Measurements from ENCODE around the gene SETD3. TPM values are rescaled to one million over a fixed set of nuclear protein-coding genes. Genes with fewer than 3 reads are reported as not detected.
A peak's percentile ranks its signal among the peaks of the same experiment; 100 is the strongest.

The SETD3 gene
- polyA plus RNA-seq, 1 donor from 2014 or later, result 27.8 TPM

DNA sequence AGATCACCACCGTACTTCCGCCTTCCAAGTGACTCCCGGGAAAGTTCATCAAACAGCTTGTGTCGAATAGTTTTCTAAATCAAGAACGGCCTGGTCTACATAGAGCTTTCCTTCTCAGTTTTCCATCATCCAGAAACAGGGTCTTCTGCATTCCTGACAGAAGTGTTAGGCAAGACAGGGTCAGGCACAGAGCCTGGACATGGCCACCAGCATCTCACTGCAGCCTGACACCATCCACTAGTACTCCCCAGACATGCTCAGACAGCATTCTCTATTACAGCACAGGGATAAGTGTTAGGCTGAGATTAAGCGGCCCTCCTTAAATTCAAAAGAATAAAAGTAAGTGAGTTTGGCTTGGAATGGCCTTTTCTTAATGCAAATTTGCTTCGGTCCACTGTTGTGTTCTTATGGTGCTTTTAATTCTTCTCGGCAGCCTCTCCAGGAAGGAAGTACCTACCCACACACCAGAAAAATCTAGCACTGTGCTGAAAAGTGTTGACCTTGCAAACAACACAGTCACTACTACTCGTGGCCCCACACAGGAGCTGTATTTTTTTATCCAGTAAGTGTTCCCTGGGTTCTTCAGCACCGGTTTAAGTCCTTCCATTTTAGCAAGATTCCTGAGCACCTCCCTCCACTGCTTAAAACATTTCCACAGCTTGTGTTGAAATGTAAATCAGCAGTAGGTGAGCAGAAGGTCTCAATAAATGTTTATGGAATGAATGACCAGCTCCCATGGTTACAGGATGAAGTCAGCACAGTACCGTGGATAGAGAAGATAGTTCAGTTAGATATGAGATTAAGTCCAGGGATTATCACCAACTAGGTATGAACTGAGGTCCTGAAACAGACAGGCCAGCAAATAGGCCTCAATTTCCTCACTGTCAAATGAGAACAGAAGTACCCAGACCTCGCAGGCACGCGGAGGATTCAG lies 44.1 kb downstream of the SETD3 start:
- H3K4me1 Mint-ChIP-seq, result peaks cover 0 to 10% (median 2%) of the 10 kb centered on the region in 3 donors
- peaks cover 23% of the 10 kb centered on the region for H3K36me3 Mint-ChIP-seq
- H3K9me3 Mint-ChIP-seq, result no peaks in the 10 kb centered on the region
- H3K27ac Mint-ChIP-seq, result peak overlapping the region in 1 of 3 donors; percentile 43
- peak overlapping the region in 1 of 4 donors; percentile 50 for H3K4me3 Mint-ChIP-seq
- H3K27me3 Mint-ChIP-seq, result no peaks in the 10 kb centered on the region

DNA sequence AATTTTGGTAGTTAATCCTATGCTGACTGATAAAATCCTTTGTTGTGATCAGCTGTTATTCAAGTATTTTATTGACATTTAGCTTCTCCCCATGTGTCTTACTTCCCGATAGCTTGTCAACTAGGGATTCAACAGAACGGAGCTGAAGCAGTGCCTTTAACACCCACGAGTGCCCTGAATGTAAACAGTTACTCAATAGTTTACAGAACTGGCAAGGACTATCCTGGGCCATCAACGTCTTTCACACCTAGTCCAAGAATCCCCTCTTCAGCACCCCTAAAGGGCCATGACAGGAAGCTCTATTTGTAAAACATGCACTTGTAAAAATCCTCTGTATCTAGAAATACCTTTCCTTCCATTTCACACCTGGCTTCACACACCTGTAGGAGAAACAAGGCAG lies 45.3 kb downstream of the SETD3 start:
- Mint-ChIP-seq H3K4me1 (peaks cover 8 to 19% (median 11%) of the 10 kb centered on the region in 3 donors), H3K27me3 (no peaks in the 10 kb centered on the region), H3K9me3 (no peaks in the 10 kb centered on the region), H3K36me3 (peaks cover 25% of the 10 kb centered on the region), H3K4me3 (no peak overlapping the region), H3K27ac (peak overlapping the region in 1 of 3 donors; percentile 81)

DNA sequence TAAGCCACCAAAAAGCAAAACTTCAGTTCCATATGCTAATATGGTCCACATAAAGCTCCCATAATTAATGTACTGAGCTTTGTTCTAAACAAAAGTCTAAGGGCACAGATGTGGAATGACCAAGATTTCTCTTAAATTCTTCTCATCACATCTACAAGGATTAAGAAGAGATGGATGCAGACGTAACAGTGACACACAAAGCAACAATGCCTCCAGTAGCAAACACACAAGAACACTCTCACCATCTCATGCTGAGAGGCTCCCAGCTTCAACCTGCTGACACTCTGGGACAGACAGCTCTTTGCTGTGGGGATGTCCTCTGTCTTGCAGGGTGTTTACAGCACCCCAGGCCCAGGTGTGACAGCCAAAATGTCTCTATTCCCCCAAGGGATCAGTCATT lies 48.2 kb downstream of the SETD3 start:
- H3K27me3 Mint-ChIP-seq, result no peaks in the 10 kb centered on the region
- H3K4me3 Mint-ChIP-seq, result no peak overlapping the region
- peaks cover 0 to 10% (median 7%) of the 10 kb centered on the region in 3 donors for H3K9me3 Mint-ChIP-seq
- H3K4me1 Mint-ChIP-seq, result peaks cover 10 to 19% (median 13%) of the 10 kb centered on the region in 3 donors
- peaks cover 27% of the 10 kb centered on the region for H3K36me3 Mint-ChIP-seq
- H3K27ac Mint-ChIP-seq, result no peak overlapping the region

DNA sequence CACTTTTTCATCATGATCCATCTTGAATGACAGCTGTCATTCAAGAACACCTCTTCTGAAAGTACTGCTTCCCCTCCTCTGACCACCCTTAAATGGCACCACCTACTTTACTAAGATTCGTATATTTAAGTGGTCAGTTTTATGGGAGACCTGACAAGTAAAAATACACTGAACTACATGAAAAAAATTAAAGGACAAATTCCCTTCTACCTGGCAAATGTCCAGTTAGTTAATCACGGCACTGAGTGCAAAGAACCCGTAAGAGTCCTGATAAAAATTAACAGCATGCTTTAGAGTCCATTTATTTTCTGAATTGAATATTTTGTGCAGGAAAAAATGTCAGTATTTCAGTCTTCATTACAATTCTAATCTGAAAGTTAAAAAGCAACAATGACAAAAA lies 48.7 kb downstream of the SETD3 start:
- H3K27ac Mint-ChIP-seq, result no peak overlapping the region
- peaks cover 0 to 10% (median 7%) of the 10 kb centered on the region in 3 donors for H3K9me3 Mint-ChIP-seq

DNA sequence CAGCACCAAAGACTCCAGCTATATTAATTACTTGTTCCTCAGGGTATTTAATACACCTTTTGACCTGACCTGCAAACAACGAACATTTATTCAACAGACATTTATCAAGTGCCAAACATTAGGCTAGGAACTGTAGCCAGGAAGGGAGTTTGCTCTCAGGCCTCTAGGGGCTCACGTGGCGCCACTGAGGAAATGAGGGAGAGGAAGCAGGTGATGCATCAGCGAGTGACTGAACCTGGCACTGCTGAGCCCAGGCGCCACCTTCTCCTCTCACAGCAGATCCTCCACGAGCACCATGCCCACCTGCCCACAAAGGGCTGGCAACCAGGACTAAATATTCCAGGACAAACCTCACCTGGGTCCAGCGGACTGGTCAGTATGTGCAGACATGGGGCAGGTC lies 50.2 kb downstream of the SETD3 start:
- H3K27me3 Mint-ChIP-seq, result no peaks in the 10 kb centered on the region
- peaks cover 0 to 10% (median 7%) of the 10 kb centered on the region in 3 donors for H3K9me3 Mint-ChIP-seq
- H3K4me1 Mint-ChIP-seq, result peaks cover 10 to 19% (median 12%) of the 10 kb centered on the region in 3 donors
- no peak overlapping the region for H3K27ac Mint-ChIP-seq
- no peak overlapping the region for H3K4me3 Mint-ChIP-seq
- peaks cover 27% of the 10 kb centered on the region for H3K36me3 Mint-ChIP-seq

More for the DNA sequence above, 48.7 kb downstream of the SETD3 start:
- peaks cover 28% of the 10 kb centered on the region for H3K36me3 Mint-ChIP-seq
- no peak overlapping the region for H3K4me3 Mint-ChIP-seq
- H3K27me3 Mint-ChIP-seq, result no peaks in the 10 kb centered on the region
- peaks cover 10 to 14% (median 13%) of the 10 kb centered on the region in 3 donors for H3K4me1 Mint-ChIP-seq

DNA sequence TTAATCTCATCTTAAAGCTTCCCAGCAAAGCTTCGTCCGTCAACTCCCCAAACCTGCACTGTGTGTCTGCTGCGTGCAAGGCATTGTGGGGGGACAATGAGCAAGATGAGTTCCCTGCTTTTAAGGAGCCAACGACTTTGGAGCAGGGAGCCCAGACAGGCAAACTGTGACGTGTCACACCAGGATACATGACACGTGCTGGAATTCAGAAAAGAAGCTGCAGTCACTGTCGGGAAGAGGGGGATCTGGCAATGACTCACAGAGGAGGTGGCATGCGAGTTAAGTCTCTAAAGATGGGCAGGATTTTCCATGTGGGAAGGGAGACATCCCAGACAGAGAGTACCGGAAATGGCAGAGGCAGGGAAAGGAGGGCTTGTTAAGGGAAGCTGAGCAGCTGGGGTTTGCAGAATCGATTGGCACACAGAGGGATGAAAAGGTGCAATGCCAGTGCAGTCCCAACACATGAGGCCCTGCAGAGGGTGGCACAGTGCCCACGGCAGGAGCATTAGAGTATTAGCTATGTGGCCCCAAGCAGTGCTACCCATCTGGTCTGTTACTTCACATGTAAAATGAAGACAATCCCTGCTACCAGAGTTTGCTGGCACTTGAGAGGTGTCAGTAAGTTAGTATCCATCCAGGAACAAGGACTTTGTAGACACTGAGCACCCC lies 52.9 kb downstream of the SETD3 start:
- Mint-ChIP-seq H3K9me3 (peaks cover 0 to 10% (median 7%) of the 10 kb centered on the region in 3 donors), H3K4me1 (peaks cover 24 to 29% (median 28%) of the 10 kb centered on the region in 3 donors), H3K27ac (no peak overlapping the region), H3K36me3 (peaks cover 18% of the 10 kb centered on the region), H3K4me3 (no peak overlapping the region), H3K27me3 (no peaks in the 10 kb centered on the region)

DNA sequence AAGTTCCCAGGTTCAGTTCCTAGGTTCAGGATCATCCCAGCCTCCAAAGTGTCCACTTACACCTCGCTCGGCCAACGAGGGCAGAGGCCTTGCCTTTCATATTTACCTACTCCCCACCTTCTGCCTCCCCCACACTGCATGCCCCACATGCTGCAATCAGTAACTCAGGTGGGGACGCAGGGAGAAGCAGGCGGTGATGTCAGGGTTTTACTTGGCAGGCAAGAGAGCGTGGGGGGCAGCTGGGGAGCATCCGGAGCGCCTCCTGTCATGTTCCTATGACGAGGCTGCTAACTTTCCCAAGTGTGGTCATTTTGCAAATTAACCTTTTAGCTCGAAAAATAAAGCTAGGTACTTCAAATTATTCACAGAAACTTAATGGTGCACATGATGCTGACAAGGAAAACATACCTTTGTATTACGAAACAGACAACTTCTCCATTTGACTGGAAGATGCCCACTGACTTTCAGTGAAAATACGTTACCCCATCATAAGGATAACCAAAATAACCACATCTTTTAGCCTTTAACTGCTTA lies 53.8 kb downstream of the SETD3 start:
- Mint-ChIP-seq H3K4me1 (peaks cover 24 to 29% (median 28%) of the 10 kb centered on the region in 3 donors), H3K4me3 (no peak overlapping the region), H3K27ac (no peak overlapping the region), H3K36me3 (peaks cover 13% of the 10 kb centered on the region), H3K9me3 (peaks cover 0 to 10% (median 7%) of the 10 kb centered on the region in 3 donors), H3K27me3 (no peaks in the 10 kb centered on the region)

DNA sequence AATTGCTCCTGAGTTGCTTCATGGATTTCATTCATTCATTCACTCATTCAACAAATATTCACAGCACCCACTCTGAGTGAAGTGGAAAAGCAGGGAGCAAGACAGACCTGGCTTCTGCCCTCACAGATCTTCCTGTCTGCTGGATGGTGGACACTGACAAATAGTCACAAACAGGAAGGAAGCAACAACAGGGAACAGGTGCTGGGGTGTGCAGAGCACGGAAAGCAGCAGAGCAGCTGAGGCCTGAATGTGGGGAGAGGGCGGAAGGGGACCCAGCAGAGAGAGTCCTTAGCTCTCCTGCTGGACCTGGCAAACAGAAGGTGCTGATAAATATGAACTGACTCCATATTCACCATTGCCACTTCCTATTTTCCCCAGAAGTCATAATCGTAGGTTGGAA lies 54.4 kb downstream of the SETD3 start:
- Mint-ChIP-seq H3K36me3 (peaks cover 13% of the 10 kb centered on the region), H3K4me1 (peaks cover 24 to 29% (median 28%) of the 10 kb centered on the region in 3 donors), H3K9me3 (peaks cover 0 to 10% (median 7%) of the 10 kb centered on the region in 3 donors), H3K27me3 (no peaks in the 10 kb centered on the region), H3K4me3 (no peak overlapping the region), H3K27ac (peak overlapping the region in 1 of 3 donors; percentile 16)

DNA sequence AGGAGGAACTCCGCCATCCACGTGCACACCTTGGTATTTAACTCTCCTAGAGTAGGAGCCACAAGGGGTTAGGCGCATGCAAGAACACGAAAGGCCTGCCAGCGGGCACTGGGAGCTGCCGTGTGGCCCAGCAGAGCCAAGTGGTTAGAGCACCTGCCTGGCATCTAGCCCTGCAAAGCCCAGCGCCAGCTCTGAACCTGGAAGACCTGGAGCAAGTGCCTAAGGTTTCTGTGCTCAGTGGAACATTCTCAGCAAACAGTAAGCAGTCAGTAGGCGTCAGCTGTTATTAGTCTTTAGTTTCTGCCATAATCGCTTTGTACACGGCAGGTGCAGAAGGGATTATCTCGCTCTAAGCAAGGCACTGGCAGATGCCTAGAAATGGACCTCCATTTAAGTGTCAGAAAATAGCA lies 55.4 kb downstream of the SETD3 start:
- peaks cover 12% of the 10 kb centered on the region for H3K36me3 Mint-ChIP-seq
- no peak overlapping the region for H3K27ac Mint-ChIP-seq
- peaks cover 0 to 10% (median 7%) of the 10 kb centered on the region in 3 donors for H3K9me3 Mint-ChIP-seq
- no peak overlapping the region for H3K4me3 Mint-ChIP-seq
- peaks cover 18 to 22% (median 20%) of the 10 kb centered on the region in 3 donors for H3K4me1 Mint-ChIP-seq
- H3K27me3 Mint-ChIP-seq, result no peaks in the 10 kb centered on the region

DNA sequence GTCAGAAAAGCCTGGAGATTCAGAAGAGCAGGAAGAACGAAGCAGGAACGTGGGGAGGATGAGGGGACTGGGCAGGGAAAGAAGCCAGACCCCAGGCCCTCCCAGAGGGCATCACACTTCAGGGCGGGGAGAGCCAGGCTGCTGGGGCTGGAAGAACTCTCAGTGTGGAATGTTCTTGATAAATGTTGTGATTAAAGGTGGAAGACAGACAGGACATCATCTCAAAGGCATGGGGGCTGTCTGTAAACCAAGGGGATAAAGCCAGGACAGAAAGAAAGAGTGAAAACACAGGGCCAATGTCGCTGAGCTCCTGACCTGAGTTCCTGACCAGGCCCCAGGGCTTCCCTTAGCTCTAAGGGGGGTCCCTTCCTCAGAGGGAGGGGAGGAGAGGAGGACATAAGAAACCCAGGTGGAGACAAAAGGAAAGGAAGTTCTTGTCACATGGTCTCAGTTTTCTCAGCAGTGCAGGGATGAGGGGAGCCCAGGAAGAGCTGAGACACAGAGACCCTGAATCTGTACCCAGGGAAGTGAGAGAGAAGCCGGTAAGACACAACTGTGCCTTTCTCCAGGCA lies 56.3 kb downstream of the SETD3 start:
- H3K4me1 Mint-ChIP-seq, result peaks cover 18 to 23% (median 19%) of the 10 kb centered on the region in 3 donors
- no peak overlapping the region for H3K27ac Mint-ChIP-seq
- H3K4me3 Mint-ChIP-seq, result no peak overlapping the region
- H3K9me3 Mint-ChIP-seq, result peaks cover 0 to 10% (median 7%) of the 10 kb centered on the region in 3 donors
- peaks cover 14% of the 10 kb centered on the region for H3K36me3 Mint-ChIP-seq
- H3K27me3 Mint-ChIP-seq, result no peaks in the 10 kb centered on the region

DNA sequence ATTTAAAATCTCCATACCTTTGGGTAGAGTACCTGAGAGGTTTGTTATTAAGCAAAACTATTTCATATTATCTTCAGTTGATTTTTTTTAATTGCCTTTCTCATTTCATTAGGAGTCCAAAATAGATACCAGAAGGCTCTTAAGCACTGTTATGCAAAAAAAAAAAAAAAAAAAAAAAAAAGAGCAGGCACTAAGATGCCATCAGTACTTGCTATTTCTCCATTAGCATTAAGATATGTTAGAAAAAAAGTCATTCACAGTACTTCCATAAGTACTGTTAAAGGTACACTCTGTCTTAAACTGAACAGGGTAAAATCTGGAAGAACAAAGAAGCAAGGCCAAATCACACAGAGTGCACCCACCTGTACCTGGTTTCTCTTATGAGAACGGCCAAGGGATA lies 57.2 kb downstream of the SETD3 start:
- H3K36me3 Mint-ChIP-seq, result peaks cover 8% of the 10 kb centered on the region
- peaks cover 18 to 23% (median 22%) of the 10 kb centered on the region in 3 donors for H3K4me1 Mint-ChIP-seq
- no peaks in the 10 kb centered on the region for H3K27me3 Mint-ChIP-seq
- no peak overlapping the region for H3K27ac Mint-ChIP-seq
- no peak overlapping the region for H3K4me3 Mint-ChIP-seq
- peaks cover 0 to 2% (median under 1%) of the 10 kb centered on the region in 3 donors for H3K9me3 Mint-ChIP-seq

DNA sequence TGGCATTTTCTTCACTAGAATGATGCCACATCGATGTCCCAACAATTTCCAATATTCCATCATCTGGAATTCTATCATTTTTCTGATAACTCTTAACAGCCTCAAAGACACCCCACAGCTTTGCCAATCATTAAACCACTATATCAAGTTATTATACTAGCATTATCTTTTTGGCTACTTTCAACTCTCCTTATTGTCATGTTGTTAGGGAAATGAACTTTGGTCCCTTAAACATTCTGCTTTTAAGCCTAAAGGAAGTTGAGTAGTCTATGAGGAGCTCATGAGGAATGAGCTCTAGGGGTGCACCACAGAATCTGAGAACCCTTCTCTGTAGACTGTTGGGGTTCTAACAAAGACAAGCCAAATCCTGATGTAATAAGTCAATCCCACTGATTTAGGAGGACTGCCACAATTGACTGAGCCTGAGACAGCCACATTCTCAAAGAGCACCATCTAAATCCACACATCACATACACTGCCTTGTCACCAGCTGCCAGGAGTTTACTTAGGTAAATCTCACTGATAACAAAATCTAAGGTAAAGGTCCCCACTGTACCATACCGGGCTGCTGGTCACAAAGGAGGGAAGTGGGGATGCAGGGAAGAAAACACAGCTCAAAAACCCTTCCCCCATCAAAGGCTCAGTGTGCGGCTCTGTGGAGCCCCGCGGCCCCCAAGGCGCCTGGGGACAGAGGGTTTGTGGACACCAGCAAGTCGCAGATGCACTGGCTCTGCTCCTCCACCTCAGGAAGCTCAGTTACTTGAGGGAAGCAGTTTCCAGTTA lies 58.2 kb downstream of the SETD3 start:
- H3K4me1 Mint-ChIP-seq, result peaks cover 16 to 24% (median 21%) of the 10 kb centered on the region in 3 donors
- H3K27ac Mint-ChIP-seq, result no peak overlapping the region

DNA sequence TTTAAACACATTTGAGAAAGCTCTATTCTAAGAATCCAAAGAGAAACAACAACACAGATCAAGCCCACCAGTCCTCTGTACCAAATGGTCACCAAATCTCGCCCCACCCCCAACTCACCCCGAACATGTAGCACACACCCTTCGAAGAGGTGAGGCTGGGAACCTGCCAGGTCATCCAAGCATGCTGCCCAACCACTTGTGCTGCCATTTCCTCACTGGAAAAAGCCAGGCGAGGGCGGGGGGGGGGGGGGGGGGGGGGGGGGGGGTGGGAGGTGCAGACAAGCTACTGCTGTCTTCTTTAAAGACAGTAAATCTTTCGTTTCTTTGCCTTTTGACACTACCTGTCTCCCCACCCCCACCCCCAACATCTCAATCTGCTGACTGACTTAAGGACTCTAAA lies 59.9 kb downstream of the SETD3 start:
- Mint-ChIP-seq H3K27me3 (no peaks in the 10 kb centered on the region), H3K9me3 (no peaks in the 10 kb centered on the region), H3K36me3 (peaks cover 2% of the 10 kb centered on the region), H3K4me1 (peaks cover 10 to 24% (median 21%) of the 10 kb centered on the region in 3 donors), H3K27ac (no peak overlapping the region), H3K4me3 (peak overlapping the region in 1 of 4 donors; percentile 72)

More for the DNA sequence above, 58.2 kb downstream of the SETD3 start:
- no peaks in the 10 kb centered on the region for H3K9me3 Mint-ChIP-seq
- H3K4me3 Mint-ChIP-seq, result no peak overlapping the region
- peaks cover 2% of the 10 kb centered on the region for H3K36me3 Mint-ChIP-seq
- H3K27me3 Mint-ChIP-seq, result no peaks in the 10 kb centered on the region

DNA sequence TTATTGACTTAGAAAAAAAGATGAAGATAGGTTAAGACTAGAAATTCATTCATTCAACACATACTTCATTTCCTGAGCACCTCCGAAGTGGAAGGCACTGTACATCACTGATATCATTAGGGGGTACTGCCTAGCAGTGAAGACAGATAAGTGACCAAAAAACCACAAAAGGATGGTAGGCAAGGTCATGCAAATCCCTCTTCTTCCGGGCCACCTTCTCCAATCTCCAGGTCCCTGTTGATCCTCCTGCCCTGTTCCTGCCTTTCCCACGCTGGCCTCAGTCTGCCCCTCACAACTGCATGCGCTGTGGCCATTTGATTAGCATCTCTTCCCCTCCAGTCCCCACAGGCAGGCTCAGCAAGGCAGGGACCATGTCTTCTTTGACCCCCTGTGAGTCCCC lies 60.8 kb downstream of the SETD3 start:
- Mint-ChIP-seq H3K4me1 (peaks cover 6 to 24% (median 21%) of the 10 kb centered on the region in 3 donors), H3K9me3 (no peaks in the 10 kb centered on the region), H3K4me3 (no peak overlapping the region), H3K27me3 (no peaks in the 10 kb centered on the region), H3K27ac (no peak overlapping the region), H3K36me3 (peaks cover 2% of the 10 kb centered on the region)
